Ovary (tissue), 9 donors: Measurements from ENCODE around the gene DMAC2L. TPM values are rescaled to one million over a fixed set of nuclear protein-coding genes. Genes with fewer than 3 reads are reported as not detected.
A peak's percentile ranks its signal among the peaks of the same experiment; 100 is the strongest.
"Not testable (repeated sequence)": the region's sequence is repeated elsewhere in the genome, so short reads cannot be mapped to it uniquely, and the experiment has no call there.

Source experiments
- DNase-seq, 5 donors: peaks; one replicate each; pipeline ENCODE4 v3.0.0-alpha.2; 2019 to 2020
- H3K27ac ChIP-seq, 2 donors: fragments of 200-600 bp; one replicate each; pipeline versions ENCODE4 v1.5.1 to v1.8.0; 2019 to 2022
- H3K27me3 ChIP-seq: fragments of 200-600 bp; one replicate; pipeline ENCODE4 v1.8.0; 2022
- H3K36me3 ChIP-seq: fragments of 200-600 bp; sonication (generic); one replicate; pipeline ENCODE4 v1.5.1; 2019
- H3K4me1 ChIP-seq: one replicate; pipeline ENCODE4 v1.8.1; 2013; ENCODE audit warnings: mild to moderate bottlenecking, moderate library complexity; ENCODE audit not compliant: insufficient read depth
- H3K4me3 ChIP-seq: fragments of 200-600 bp; sonication (generic); one replicate; pipeline ENCODE4 v1.5.1; 2017
- H3K9me3 ChIP-seq, 2 donors: fragments of 200-600 bp in 1 of 2; sonication (generic) in 1 of 2; one replicate each; pipeline versions ENCODE4 v1.5.1 to v1.8.1; 2013 to 2019; ENCODE audit warnings: mild to moderate bottlenecking in 1 of 2, moderate library complexity in 1 of 2
- EP300 ChIP-seq: sonication (generic); formaldehyde crosslinking; IDR thresholded peaks from one replicate; pipeline ENCODE4 v1.6.1; 2017; ENCODE audit warnings: antibody characterized with exemption
- POLR2A ChIP-seq: fragments of 450-650 bp; IDR thresholded peaks from one replicate; pipeline ENCODE4 v1.6.1; 2017; ENCODE audit warnings: antibody characterized with exemption, mild to moderate bottlenecking, moderate library complexity
- WGBS, 3 donors: extraction: QIAGEN DNeasy Blood & Tissue Kit in 1 of 3; methylation state at CpG; one replicate each; pipeline versions ENCODE4 v1.1.5 to v1.1.7; 2013 to 2017; 5-methylcytosine and 5-hydroxymethylcytosine counted together
- intact Hi-C, 4 donors: fragments of 100-400 bp; cut with DNase I; formaldehyde crosslinking; loops; one replicate each; pipeline versions ENCODE4 v1.11.0 to v1.15.1; 2022 to 2023
- polyA plus RNA-seq, 2 donors: library from polyadenylated mRNA; stranded (reverse); fragments of 200-250 nt in 1 of 2; fragments of 350-450 nt in 1 of 2; fragmentation: Illumina TruSeq in 1 of 2; extraction: RNeasy Lipid Tissue Mini Kit (QIAGEN cat#74804) in 1 of 2; gene quantifications; one replicate each; pipeline ENCODE4 v1.2.3, GENCODE V29; 2013 to 2014
- total RNA-seq, 7 donors: library from RNA; depleted of rRNA in 2 of 7; stranded (reverse); fragments of >200 nt in 2 of 7; fragmentation: NEBNext Ultra II Directional in 3 of 7; extraction: Animal tissue kit (Norgen Biotek cat#: 25700) in 3 of 7; gene quantifications; one replicate each; pipeline versions ENCODE4 v1.1.0 to v1.2.4, GENCODE V29; 2016 to 2023
- TF ChIP-seq, protein P1 (sequence below), 3 donors: fragments of 450-650 bp in 2 of 3; fragments of 200-600 bp in 1 of 3; IDR thresholded peaks; one replicate each; pipeline versions ENCODE4 v1.5.1 to v1.8.0; 2016 to 2022; ENCODE audit warnings: antibody characterized with exemption in 3 of 3, mild to moderate bottlenecking in 1 of 3
- donor health status: DM: no; HTN: no; CAD: no; lungs with moderate emphysema.
- donor health status: DM: no; HTN: no; CAD: no.
- donor health status: Bipolar disorder and iron deficiency.
- donor health status: DM: yes; HTN: yes; CAD: no.
- donor health status: DM: no; HTN: no; CAD: no.
- donor health status: DM: yes; HTN: yes; CAD: no.

DMAC2L gene
- total and polyA plus RNA-seq, 9 donors = 5.1 to 19.8 (median 12.9) TPM

DNA sequence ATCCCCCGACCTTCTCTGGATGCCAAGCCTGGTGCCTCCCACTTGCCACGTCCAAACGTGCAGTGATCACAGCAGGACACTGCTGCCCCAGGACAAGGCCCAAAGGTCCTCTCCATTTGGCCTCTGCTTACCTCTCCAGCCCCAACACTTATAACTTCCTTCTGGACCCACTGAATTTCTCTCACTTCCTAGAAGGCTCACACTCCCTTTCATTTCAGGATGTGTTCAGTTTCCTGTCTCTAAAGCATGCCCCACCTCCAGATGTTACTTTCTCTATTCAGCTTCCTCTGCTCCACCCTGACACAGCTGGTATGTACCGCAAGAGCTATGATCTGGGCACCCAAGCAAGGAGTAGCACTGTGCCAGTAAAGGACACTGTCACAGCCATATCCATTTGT is 51.6 kb downstream of the DMAC2L start:
- no peak for TF ChIP-seq POLR2A
- no peak for TF ChIP-seq EP300
- TF ChIP-seq, protein P1, sequence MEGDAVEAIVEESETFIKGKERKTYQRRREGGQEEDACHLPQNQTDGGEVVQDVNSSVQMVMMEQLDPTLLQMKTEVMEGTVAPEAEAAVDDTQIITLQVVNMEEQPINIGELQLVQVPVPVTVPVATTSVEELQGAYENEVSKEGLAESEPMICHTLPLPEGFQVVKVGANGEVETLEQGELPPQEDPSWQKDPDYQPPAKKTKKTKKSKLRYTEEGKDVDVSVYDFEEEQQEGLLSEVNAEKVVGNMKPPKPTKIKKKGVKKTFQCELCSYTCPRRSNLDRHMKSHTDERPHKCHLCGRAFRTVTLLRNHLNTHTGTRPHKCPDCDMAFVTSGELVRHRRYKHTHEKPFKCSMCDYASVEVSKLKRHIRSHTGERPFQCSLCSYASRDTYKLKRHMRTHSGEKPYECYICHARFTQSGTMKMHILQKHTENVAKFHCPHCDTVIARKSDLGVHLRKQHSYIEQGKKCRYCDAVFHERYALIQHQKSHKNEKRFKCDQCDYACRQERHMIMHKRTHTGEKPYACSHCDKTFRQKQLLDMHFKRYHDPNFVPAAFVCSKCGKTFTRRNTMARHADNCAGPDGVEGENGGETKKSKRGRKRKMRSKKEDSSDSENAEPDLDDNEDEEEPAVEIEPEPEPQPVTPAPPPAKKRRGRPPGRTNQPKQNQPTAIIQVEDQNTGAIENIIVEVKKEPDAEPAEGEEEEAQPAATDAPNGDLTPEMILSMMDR (IDR thresholded peaks at IDR 0.05) = no peak
- intact Hi-C loops = no loop called here
- no peak for DNase-seq
- Histone ChIP-seq H3K4me3 (peak overlapping the region; percentile 4), H3K4me1 (peaks cover 14% of the 10 kb centered on the region), H3K9me3 (no peaks in the 10 kb centered on the region), H3K27me3 (no peaks in the 10 kb centered on the region), H3K36me3 (no peaks in the 10 kb centered on the region), H3K27ac (peak overlapping the region in 1 of 2 donors; percentile 29)
- WGBS, 3 donors = 0 to 8% (median 2%) methylated on average over 4 of the region's 4 CpGs

DNA sequence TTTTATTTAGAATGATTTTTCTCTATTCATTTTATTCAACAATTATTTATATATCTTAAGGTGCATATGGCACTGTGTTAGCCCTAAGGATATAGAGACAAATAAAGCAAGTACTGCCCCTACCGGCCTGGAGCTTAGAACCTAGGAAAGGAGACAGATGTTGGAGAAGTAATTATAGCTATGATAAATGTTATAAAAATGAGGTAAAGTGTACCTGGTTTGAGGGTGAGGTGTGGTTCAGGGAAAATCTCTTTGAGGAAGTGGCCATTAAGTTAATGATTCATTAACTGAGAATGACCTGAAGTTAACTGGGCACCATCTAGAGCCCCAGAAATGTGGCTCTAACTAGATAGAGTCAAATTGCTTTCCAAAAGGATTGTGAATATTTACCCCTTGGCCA is 52.7 kb downstream of the DMAC2L start:
- no peak overlapping the region for H3K27ac ChIP-seq
- no peaks in the 10 kb centered on the region for H3K27me3 ChIP-seq
- intact Hi-C loops = no loop called here
- H3K36me3 ChIP-seq = no peaks in the 10 kb centered on the region
- H3K9me3 ChIP-seq = no peaks in the 10 kb centered on the region
- WGBS, 3 donors = 80 to 90% (median 82%) methylated on average over 1 of the region's 1 CpG
- H3K4me1 ChIP-seq = peaks cover 14% of the 10 kb centered on the region
- no peak for DNase-seq
- TF ChIP-seq, protein P1 (IDR thresholded peaks at IDR 0.05) = no peak
- no peak for TF ChIP-seq EP300
- TF ChIP-seq POLR2A = no peak
- no peak overlapping the region for H3K4me3 ChIP-seq

DNA sequence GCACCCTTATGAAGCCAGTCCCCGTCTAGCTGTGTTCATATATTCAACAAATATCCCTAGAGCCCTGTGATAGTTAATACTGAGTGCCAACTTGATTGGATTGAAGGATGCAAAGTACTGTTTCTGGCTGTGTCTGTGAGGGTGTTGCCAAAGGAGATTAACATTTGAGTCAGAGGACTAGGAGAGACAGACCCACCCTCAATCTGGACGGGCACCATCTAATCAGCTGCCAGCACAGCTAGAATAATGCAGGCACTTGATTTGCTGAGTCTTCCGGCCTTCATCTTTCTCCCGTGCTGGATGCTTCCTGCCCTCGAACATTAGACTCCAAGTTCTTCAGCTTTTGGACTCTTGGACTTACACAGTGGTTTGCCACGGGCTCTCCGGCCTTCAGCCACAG is 53.4 kb downstream of the DMAC2L start:
- H3K4me1 ChIP-seq = peaks cover 14% of the 10 kb centered on the region
- H3K27me3 ChIP-seq, H3K9me3 ChIP-seq, intact Hi-C loops, H3K4me3 ChIP-seq, DNase-seq, H3K36me3 ChIP-seq: not testable (repeated sequence)
- H3K27ac ChIP-seq = peak overlapping the region in 1 of 2 donors; percentile 3
- 85 to 93% (median 90%) methylated on average over 7 of the region's 7 CpGs for WGBS, 3 donors

DNA sequence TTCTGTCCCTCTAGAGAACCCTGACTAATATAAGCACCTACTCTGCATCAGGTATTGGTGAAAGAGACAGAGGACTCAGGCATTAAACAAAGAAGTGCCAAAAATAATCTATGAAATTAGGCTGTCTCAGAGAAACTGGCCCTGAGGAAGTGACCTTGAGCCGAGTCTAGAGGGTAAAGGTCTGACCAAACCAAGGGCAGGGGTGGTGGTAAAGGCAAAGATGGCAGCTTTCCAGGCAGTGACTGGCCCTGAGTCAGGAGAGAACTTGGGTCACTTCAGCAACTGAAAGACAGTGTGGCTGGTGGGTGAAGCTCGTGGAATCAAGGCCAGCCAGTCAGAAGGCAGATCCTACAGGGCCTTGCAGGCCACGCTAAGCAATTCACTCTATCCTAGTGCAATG is 54.0 kb downstream of the DMAC2L start:
- Histone ChIP-seq H3K27me3 (no peaks in the 10 kb centered on the region), H3K4me1 (peaks cover 14% of the 10 kb centered on the region), H3K9me3 (no peaks in the 10 kb centered on the region), H3K4me3 (no peak overlapping the region), H3K27ac (peak overlapping the region in 1 of 2 donors; percentile 3), H3K36me3 (no peaks in the 10 kb centered on the region)
- intact Hi-C loops = no loop called here
- peak in 2 of 5 donors; percentile 37 to 60 for DNase-seq
- TF ChIP-seq EP300 = no peak
- TF ChIP-seq POLR2A = no peak
- TF ChIP-seq, protein P1 (IDR thresholded peaks at IDR 0.05) = no peak
- 50 to 59% (median 53%) methylated on average over 3 of the region's 3 CpGs for WGBS, 3 donors

DNA sequence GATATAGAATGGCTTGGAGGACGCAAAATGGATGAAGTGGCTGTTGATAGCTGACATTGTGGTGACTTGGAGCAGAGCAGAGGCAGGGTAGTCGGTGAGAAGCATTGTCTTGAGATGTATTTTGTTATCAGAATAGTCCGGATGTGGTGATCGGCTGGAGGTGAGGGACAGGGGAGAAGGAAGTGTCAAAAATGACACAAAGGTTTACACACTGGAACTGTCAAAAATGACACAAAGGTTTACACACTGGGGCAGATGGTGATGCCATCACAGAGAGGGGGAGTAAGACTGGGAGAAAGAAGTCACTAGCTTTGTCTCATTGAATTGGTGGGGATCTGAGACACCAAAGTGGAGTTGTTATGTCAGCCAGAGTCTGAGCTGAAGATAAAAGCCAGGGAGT is 54.5 kb downstream of the DMAC2L start:
- H3K4me1 ChIP-seq = peaks cover 14% of the 10 kb centered on the region
- DNase-seq = no peak
- intact Hi-C loops = no loop called here
- 89 to 91% (median 89%) methylated on average over 4 of the region's 4 CpGs for WGBS, 3 donors
- H3K27ac ChIP-seq = peak overlapping the region in 1 of 2 donors; percentile 3
- TF ChIP-seq POLR2A (no peak), EP300 (no peak)
- TF ChIP-seq, protein P1 (IDR thresholded peaks at IDR 0.05) = no peak
- no peaks in the 10 kb centered on the region for H3K36me3 ChIP-seq
- no peaks in the 10 kb centered on the region for H3K27me3 ChIP-seq
- H3K4me3 ChIP-seq = no peak overlapping the region
- no peaks in the 10 kb centered on the region for H3K9me3 ChIP-seq
